Liver (tissue), 3 donors: ENCODE measurements around the gene LGR5.

Experiments used
- ATF3 ChIP-seq: IDR thresholded peaks from 2 replicates; pipeline ENCODE4 v1.6.1; 2016; ENCODE audit warnings: antibody characterized with exemption
- CTCF ChIP-seq: fragments of 150-350 bp; IDR thresholded peaks from 2 replicates; pipeline ENCODE4 v1.5.1; 2017; ENCODE audit warnings: improper control_type of control experiment, low read depth, low read length; ENCODE audit not compliant: missing input control
- EGR1 ChIP-seq, 2 donors: IDR thresholded peaks; 2 replicates each; pipeline ENCODE4 v1.6.1; 2016 to 2018; ENCODE audit warnings: antibody characterized with exemption in 2 of 2, low read depth in 2 of 2
- FOXA1 ChIP-seq: IDR thresholded peaks from 2 replicates; pipeline ENCODE4 v1.6.1; 2016; ENCODE audit warnings: antibody characterized with exemption
- JUND ChIP-seq, 2 donors: IDR thresholded peaks; 2 replicates each; pipeline ENCODE4 v1.6.1; 2016; ENCODE audit warnings: antibody characterized with exemption in 2 of 2
- MAX ChIP-seq: IDR thresholded peaks from 2 replicates; pipeline ENCODE4 v1.6.1; 2016; ENCODE audit warnings: antibody characterized with exemption
- RAD21 ChIP-seq, 2 donors: IDR thresholded peaks; 2 replicates each; pipeline ENCODE4 v1.6.1; 2016; ENCODE audit warnings: antibody characterized with exemption in 2 of 2, mild to moderate bottlenecking in 2 of 2
- REST ChIP-seq: IDR thresholded peaks from 2 replicates; pipeline ENCODE4 v1.6.1; 2016; ENCODE audit warnings: antibody characterized with exemption, mild to moderate bottlenecking
- SP1 ChIP-seq: IDR thresholded peaks from 2 replicates; pipeline ENCODE4 v1.6.1; 2018; ENCODE audit warnings: antibody characterized with exemption, mild to moderate bottlenecking
- TAF1 ChIP-seq: conservative IDR thresholded peaks from 2 replicates; pipeline ENCODE4 v1.6.1; 2016; ENCODE audit warnings: antibody characterized with exemption, mild to moderate bottlenecking
- YY1 ChIP-seq: IDR thresholded peaks from 2 replicates; pipeline ENCODE4 v1.6.1; 2016; ENCODE audit warnings: antibody characterized with exemption, mild to moderate bottlenecking
- ZBTB33 ChIP-seq: IDR thresholded peaks from 2 replicates; pipeline ENCODE4 v1.6.1; 2016; ENCODE audit warnings: antibody characterized with exemption
- donor health status: healthy.
- donor health status: healthy.

- no peak for TF ChIP-seq CTCF
- no peak for TF ChIP-seq ZBTB33
- no peak for TF ChIP-seq RAD21 (IDR thresholded peaks at IDR 0.05)
- no peak for TF ChIP-seq REST
- no peak for TF ChIP-seq SP1
- TF ChIP-seq ATF3, result no peak
- no peak for TF ChIP-seq EGR1 (IDR thresholded peaks at IDR 0.05; ENCODE audit: low read depth in 2 of 2)
- TF ChIP-seq MAX, result no peak
- TF ChIP-seq TAF1, result no peak
- TF ChIP-seq JUND (IDR thresholded peaks at IDR 0.05), result no peak
- no peak for TF ChIP-seq FOXA1
- TF ChIP-seq YY1, result no peak
These were observed 53.0 kb downstream of the LGR5 start for GRCh38 chr12:71492604-71493003.
